ENCODE data around the gene NUPR1.

DNA sequence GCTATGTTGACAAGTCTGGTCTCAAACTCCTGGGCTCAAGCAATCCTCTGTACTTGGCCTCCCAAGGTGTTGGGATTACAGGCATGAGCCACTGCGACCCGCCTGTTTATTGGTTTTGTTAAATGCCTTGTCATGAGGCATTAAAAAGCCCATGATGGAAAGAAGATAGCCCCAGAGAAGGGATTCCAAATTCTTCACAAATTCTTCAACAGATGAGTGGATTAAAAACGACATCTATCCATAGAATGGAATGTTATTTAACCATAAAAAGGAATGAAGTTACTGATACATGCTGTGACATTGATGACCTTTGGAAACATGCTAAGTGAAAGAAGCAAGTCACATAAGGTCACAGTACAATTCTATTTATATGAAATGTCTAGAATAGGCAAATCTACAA is 19.7 kb upstream of the NUPR1 start:
- TF ChIP-seq, protein P1, sequence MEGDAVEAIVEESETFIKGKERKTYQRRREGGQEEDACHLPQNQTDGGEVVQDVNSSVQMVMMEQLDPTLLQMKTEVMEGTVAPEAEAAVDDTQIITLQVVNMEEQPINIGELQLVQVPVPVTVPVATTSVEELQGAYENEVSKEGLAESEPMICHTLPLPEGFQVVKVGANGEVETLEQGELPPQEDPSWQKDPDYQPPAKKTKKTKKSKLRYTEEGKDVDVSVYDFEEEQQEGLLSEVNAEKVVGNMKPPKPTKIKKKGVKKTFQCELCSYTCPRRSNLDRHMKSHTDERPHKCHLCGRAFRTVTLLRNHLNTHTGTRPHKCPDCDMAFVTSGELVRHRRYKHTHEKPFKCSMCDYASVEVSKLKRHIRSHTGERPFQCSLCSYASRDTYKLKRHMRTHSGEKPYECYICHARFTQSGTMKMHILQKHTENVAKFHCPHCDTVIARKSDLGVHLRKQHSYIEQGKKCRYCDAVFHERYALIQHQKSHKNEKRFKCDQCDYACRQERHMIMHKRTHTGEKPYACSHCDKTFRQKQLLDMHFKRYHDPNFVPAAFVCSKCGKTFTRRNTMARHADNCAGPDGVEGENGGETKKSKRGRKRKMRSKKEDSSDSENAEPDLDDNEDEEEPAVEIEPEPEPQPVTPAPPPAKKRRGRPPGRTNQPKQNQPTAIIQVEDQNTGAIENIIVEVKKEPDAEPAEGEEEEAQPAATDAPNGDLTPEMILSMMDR (IDR thresholded peaks at IDR 0.05), result no peak
- no peak for TF ChIP-seq EZH2 (IDR thresholded peaks at IDR 0.05)
- TF ChIP-seq EZH2phosphoT487 (IDR thresholded peaks at IDR 0.05), result no peak
